Mucosa of stomach (tissue), 1 donor: Measurements from ENCODE around the gene LITAF.
"Not testable (repeated sequence)": the region's sequence is repeated elsewhere in the genome, so short reads cannot be mapped to it uniquely, and the experiment has no call there.

Experiments
- H3K27me3 ChIP-seq: one replicate; pipeline ENCODE4 v1.7.0; 2013; ENCODE audit warnings: mild to moderate bottlenecking, low read length; ENCODE audit not compliant: control insufficient read depth, insufficient read depth
- H3K36me3 ChIP-seq: one replicate; pipeline ENCODE4 v1.7.0; 2013; ENCODE audit warnings: low read length; ENCODE audit not compliant: control insufficient read depth, insufficient read depth
- H3K4me1 ChIP-seq: one replicate; pipeline ENCODE4 v1.7.0; 2013; ENCODE audit warnings: mild to moderate bottlenecking, low read length; ENCODE audit not compliant: control insufficient read depth, insufficient read depth
- H3K4me3 ChIP-seq: one replicate; pipeline ENCODE4 v1.7.0; 2013; ENCODE audit warnings: low read length
- H3K9ac ChIP-seq: one replicate; pipeline ENCODE4 v1.7.0; 2013; ENCODE audit warnings: mild to moderate bottlenecking, low read length, moderate library complexity
- H3K9me3 ChIP-seq: one replicate; pipeline ENCODE4 v1.7.0; 2013; ENCODE audit warnings: mild to moderate bottlenecking, low read length, moderate library complexity; ENCODE audit not compliant: control insufficient read depth
- donor health status: Pancreatic carcinoma.

The LITAF gene

GRCh38 chr16:11588321-11589197 lies 1.8 kb upstream of the LITAF start:
- H3K4me3 ChIP-seq = no peak overlapping the region
- H3K4me1 ChIP-seq = peaks cover 27% of the 10 kb centered on the region
- no peaks in the 10 kb centered on the region for H3K27me3 ChIP-seq
- no peak overlapping the region for H3K9ac ChIP-seq
- H3K9me3 ChIP-seq = no peaks in the 10 kb centered on the region
- H3K36me3 ChIP-seq = no peaks in the 10 kb centered on the region

- Histone ChIP-seq H3K9ac (peak overlapping the region; percentile 94), H3K36me3 (no peaks in the 10 kb centered on the region), H3K4me1 (peaks cover 31% of the 10 kb centered on the region), H3K27me3 (no peaks in the 10 kb centered on the region), H3K9me3 (no peaks in the 10 kb centered on the region), H3K4me3 (peak overlapping the region; percentile 35)
These were observed 1.0 kb upstream of the LITAF start for GRCh38 chr16:11587643-11588247.

- H3K36me3 ChIP-seq = no peaks in the 10 kb centered on the region
These were observed 302 bp downstream of the LITAF start for GRCh38 chr16:11586378-11586855.

GRCh38 chr16:11585460-11586377 lies 1.0 kb downstream of the LITAF start:
- Histone ChIP-seq H3K4me3 (peak overlapping the region; percentile 68), H3K4me1 (peaks cover 36% of the 10 kb centered on the region), H3K27me3 (no peaks in the 10 kb centered on the region)

More at GRCh38 chr16:11586378-11586855, 302 bp downstream of the LITAF start:
- Histone ChIP-seq H3K9me3 (no peaks in the 10 kb centered on the region), H3K9ac (peak overlapping the region; percentile 94), H3K4me3 (peak overlapping the region; percentile 68), H3K4me1 (peaks cover 36% of the 10 kb centered on the region), H3K27me3 (no peaks in the 10 kb centered on the region)

GRCh38 chr16:11583889-11584565 lies 2.7 kb downstream of the LITAF start:
- Histone ChIP-seq H3K27me3 (no peaks in the 10 kb centered on the region), H3K4me3 (no peak overlapping the region), H3K4me1 (peaks cover 36% of the 10 kb centered on the region)

More at GRCh38 chr16:11585460-11586377, 1.0 kb downstream of the LITAF start:
- Histone ChIP-seq H3K36me3 (no peaks in the 10 kb centered on the region), H3K9ac (peak overlapping the region; percentile 94), H3K9me3 (no peaks in the 10 kb centered on the region)

GRCh38 chr16:11583166-11583565 lies 3.6 kb downstream of the LITAF start:
- peaks cover 36% of the 10 kb centered on the region for H3K4me1 ChIP-seq
- no peaks in the 10 kb centered on the region for H3K9me3 ChIP-seq
- H3K27me3 ChIP-seq = no peaks in the 10 kb centered on the region
- H3K36me3 ChIP-seq = no peaks in the 10 kb centered on the region
- no peak overlapping the region for H3K4me3 ChIP-seq
- H3K9ac ChIP-seq = no peak overlapping the region

More at GRCh38 chr16:11583889-11584565, 2.7 kb downstream of the LITAF start:
- H3K9ac ChIP-seq = peak overlapping the region; percentile 45
- no peaks in the 10 kb centered on the region for H3K36me3 ChIP-seq
- no peaks in the 10 kb centered on the region for H3K9me3 ChIP-seq

- H3K9me3 ChIP-seq = no peaks in the 10 kb centered on the region
- H3K27me3 ChIP-seq = no peaks in the 10 kb centered on the region
- H3K4me1 ChIP-seq = peaks cover 30% of the 10 kb centered on the region
- no peak overlapping the region for H3K9ac ChIP-seq
- no peak overlapping the region for H3K4me3 ChIP-seq
- H3K36me3 ChIP-seq = no peaks in the 10 kb centered on the region
These were observed 4.4 kb downstream of the LITAF start for GRCh38 chr16:11582157-11582814.

GRCh38 chr16:11581678-11582077 lies 5.0 kb downstream of the LITAF start:
- no peak overlapping the region for H3K9ac ChIP-seq

GRCh38 chr16:11580451-11581086 lies 6.2 kb downstream of the LITAF start:
- Histone ChIP-seq H3K9ac (no peak overlapping the region), H3K4me1 (peaks cover 30% of the 10 kb centered on the region), H3K4me3 (no peak overlapping the region), H3K27me3 (no peaks in the 10 kb centered on the region), H3K9me3 (no peaks in the 10 kb centered on the region), H3K36me3 (no peaks in the 10 kb centered on the region)

More at GRCh38 chr16:11581678-11582077, 5.0 kb downstream of the LITAF start:
- no peaks in the 10 kb centered on the region for H3K9me3 ChIP-seq
- no peaks in the 10 kb centered on the region for H3K36me3 ChIP-seq
- no peaks in the 10 kb centered on the region for H3K27me3 ChIP-seq
- no peak overlapping the region for H3K4me3 ChIP-seq
- H3K4me1 ChIP-seq = peaks cover 33% of the 10 kb centered on the region

- H3K4me1 ChIP-seq, H3K36me3 ChIP-seq, H3K9me3 ChIP-seq, H3K4me3 ChIP-seq, H3K9ac ChIP-seq, H3K27me3 ChIP-seq: not testable (repeated sequence)
These were observed 9.4 kb downstream of the LITAF start for GRCh38 chr16:11577290-11577660.
